ENCODE measurements around the gene C19orf81. TPM values are rescaled to one million over a fixed set of nuclear protein-coding genes. Genes with fewer than 3 reads are reported as not detected.

The C19orf81 gene
- total and polyA plus RNA-seq, 2 donors (not counting 3 experiments of a cell fraction or from before 2014, with no cell fraction given) = 0.79 to 2.5 TPM

- no peaks in the 10 kb centered on the region for H3K9me3 ChIP-seq (replicated peaks; ENCODE audit: control insufficient read depth, insufficient read depth, low read length)
- H3K27ac ChIP-seq (ENCODE audit: insufficient read depth, low read depth, low read length) = no peak overlapping the region
- H4K20me1 ChIP-seq (replicated peaks; ENCODE audit: control insufficient read depth, extremely low read depth, insufficient read depth, low read length) = no peaks in the 10 kb centered on the region
- H3K9me1 ChIP-seq (replicated peaks; ENCODE audit: control insufficient read depth, extremely low read depth, insufficient read depth, low read length) = no peaks in the 10 kb centered on the region
- dilution Hi-C loops (cut with MboI; ENCODE audit: extremely low pct_ligation_motif_present, low sequenced_read_pairs) (no loop called here), intact Hi-C loops (cut with micrococcal nuclease) (loop anchor here (2.0 to 5.0 kb wide), 3 partner anchors 51 to 327 kb away; no protein-coding TSS in a partner anchor)
- ChIA-PET POLR2A (no interaction called here), CTCF (interaction anchor here (1.1 to 1.4 kb wide), 2 partner anchors 44 to 122 kb away, joined by 3 to 4 read pairs; no protein-coding TSS in a partner anchor)
- no peaks in the 10 kb centered on the region for H3K36me3 ChIP-seq (ENCODE audit: control insufficient read depth in 2 of 2, extremely low read depth in 1 of 2, insufficient read depth in 2 of 2, low read length in 2 of 2)
- no peaks in the 10 kb centered on the region for H3K79me2 ChIP-seq (ENCODE audit: control insufficient read depth, insufficient read depth, low read length)
- H3K4me3 ChIP-seq (replicated peaks in 1 of 3; ENCODE audit: insufficient read depth in 1 of 3, low read depth in 1 of 3, low read length in 3 of 3) = peak overlapping the region in 1 of 3 experiments; percentile 22
- FAIRE-seq (no peak), DNase-seq (ENCODE audit: low read depth, low spot score) (no peak)
- H3K9ac ChIP-seq (replicated peaks; ENCODE audit: extremely low read depth, insufficient read depth, low read length) = no peak overlapping the region
- H3K4me2 ChIP-seq (ENCODE audit: insufficient read depth, low read length) = peak overlapping the region; percentile 28
- TF ChIP-seq EZH2 (IDR thresholded peaks at IDR 0.05; ENCODE audit: borderline replicate concordance, low read depth, low read length, severe bottlenecking) = no peak
- TF ChIP-seq GATA2 (IDR thresholded peaks at IDR 0.05; ENCODE audit: insufficient read depth, insufficient read length, low read depth, low read length) = no peak
- no peak for TF ChIP-seq POLR2AphosphoS5 (IDR thresholded peaks at IDR 0.05; ENCODE audit: insufficient read depth, low read depth, low read length)
- TF ChIP-seq POLR2A (IDR thresholded peaks at IDR 0.05; ENCODE audit: low read depth, low read length) = no peak
- no peak for TF ChIP-seq MAX (IDR thresholded peaks at IDR 0.05; ENCODE audit: insufficient read depth, insufficient read length)
- TF ChIP-seq CTCF (IDR thresholded peaks at IDR 0.05; ENCODE audit: extremely low read depth in 1 of 2, insufficient read depth in 1 of 2, low read depth in 1 of 2, low read length in 2 of 2) = no peak
- no peak for TF ChIP-seq MYC (IDR thresholded peaks at IDR 0.05; ENCODE audit: low read depth, low read length)
- TF ChIP-seq FOS (IDR thresholded peaks at IDR 0.05; ENCODE audit: borderline replicate concordance, insufficient read depth, low read length) = no peak
- no peak for TF ChIP-seq JUN (IDR thresholded peaks at IDR 0.05; ENCODE audit: borderline replicate concordance, insufficient read depth, insufficient read length, low read depth)
- H2AFZ ChIP-seq (ENCODE audit: low read depth, low read length) = no peak overlapping the region
- no TSS peak for BruUV-seq (replicated peaks)
- peaks cover 11% of the 10 kb centered on the region for H3K4me1 ChIP-seq (ENCODE audit: control insufficient read depth, extremely low read depth, insufficient read depth, low read length)
- H3K27me3 ChIP-seq (ENCODE audit: control insufficient read depth in 2 of 2, insufficient read depth in 2 of 2, low read length in 2 of 2) = peaks cover 0 to 2% of the 10 kb centered on the region in 2 experiments
These were observed 10.3 kb downstream of the C19orf81 start for GRCh38 chr19:50659318-50660087.

All from endothelial cell of umbilical vein (primary cell).